H9 (cell line): ENCODE results near the gene SRGAP3. TPM values are rescaled to one million over a fixed set of nuclear protein-coding genes. Genes with fewer than 3 reads are reported as not detected.

Experiments used
- DNase-seq: peaks from one replicate; pipeline ENCODE4 v3.0.0-alpha.2; 2017
- H2AFZ ChIP-seq: one replicate; pipeline ENCODE4 v1.6.1; 2013; ENCODE audit warnings: mild to moderate bottlenecking, low read length, control low read depth, moderate library complexity
- H2AK5ac ChIP-seq: 2 replicates; pipeline ENCODE4 v1.6.1; 2013; ENCODE audit warnings: low read length, control low read depth, mixed read lengths; ENCODE audit not compliant: insufficient read length
- H2BK120ac ChIP-seq: one replicate; pipeline ENCODE4 v1.6.1; 2013; ENCODE audit warnings: low read depth, mild to moderate bottlenecking, low read length, control low read depth, inconsistent platforms; ENCODE audit not compliant: poor library complexity, severe bottlenecking
- H2BK12ac ChIP-seq: 2 replicates; pipeline ENCODE4 v1.6.1; 2013; ENCODE audit warnings: low read length, control low read depth, mixed read lengths, low read depth; ENCODE audit not compliant: insufficient read length
- H2BK15ac ChIP-seq: 2 replicates; pipeline ENCODE4 v1.6.1; 2013; ENCODE audit warnings: low read depth, low read length, control low read depth
- H2BK20ac ChIP-seq: one replicate; pipeline ENCODE4 v1.6.1; 2013; ENCODE audit warnings: low read depth, mild to moderate bottlenecking, low read length, control low read depth, inconsistent platforms; ENCODE audit not compliant: poor library complexity, severe bottlenecking
- H2BK5ac ChIP-seq: 2 replicates; pipeline ENCODE4 v1.6.1; 2013; ENCODE audit warnings: low read length, control low read depth, mixed read lengths; ENCODE audit not compliant: insufficient read length
- H3K14ac ChIP-seq: 2 replicates; pipeline ENCODE4 v1.6.1; 2013; ENCODE audit warnings: low read length, control low read depth; ENCODE audit not compliant: insufficient read depth
- H3K18ac ChIP-seq: 2 replicates; pipeline ENCODE4 v1.6.1; 2013; ENCODE audit warnings: low read depth, mild to moderate bottlenecking, mixed read lengths, low read length, control low read depth; ENCODE audit not compliant: insufficient read length
- H3K23ac ChIP-seq: 2 replicates; pipeline ENCODE4 v1.6.1; 2013; ENCODE audit warnings: low read length, control low read depth, mixed read lengths, low read depth; ENCODE audit not compliant: insufficient read length
- H3K23me2 ChIP-seq: 2 replicates; pipeline ENCODE4 v1.6.1; 2013; ENCODE audit warnings: low read depth, mild to moderate bottlenecking, mixed read lengths, low read length, control low read depth; ENCODE audit not compliant: insufficient read length, poor library complexity, severe bottlenecking
- H3K27ac ChIP-seq: 2 replicates; pipeline ENCODE4 v1.5.1; 2013; ENCODE audit warnings: low read length, control low read depth, mixed read lengths, low read depth; ENCODE audit not compliant: insufficient read length
- H3K27me3 ChIP-seq: 2 replicates; pipeline ENCODE4 v1.6.1; 2013; ENCODE audit warnings: low read length, control low read depth, inconsistent platforms; ENCODE audit not compliant: insufficient read depth
- H3K4ac ChIP-seq: 2 replicates; pipeline ENCODE4 v1.6.1; 2013; ENCODE audit warnings: low read depth, mild to moderate bottlenecking, control low read depth, inconsistent platforms, low read length, moderate library complexity
- H3K4me1 ChIP-seq: 2 replicates; pipeline ENCODE4 v1.6.1; 2013; ENCODE audit warnings: low read length, control low read depth, inconsistent platforms; ENCODE audit not compliant: insufficient read depth
- H3K4me2 ChIP-seq: 2 replicates; pipeline ENCODE4 v1.6.1; 2013; ENCODE audit warnings: low read length, control low read depth, mixed read lengths; ENCODE audit not compliant: insufficient read length, insufficient read depth
- H3K56ac ChIP-seq: 2 replicates; pipeline ENCODE4 v1.6.1; 2013; ENCODE audit warnings: low read depth, mild to moderate bottlenecking, mixed read lengths, low read length, control low read depth; ENCODE audit not compliant: insufficient read length
- H3K79me1 ChIP-seq: 2 replicates; pipeline ENCODE4 v1.6.1; 2013; ENCODE audit warnings: low read depth, mild to moderate bottlenecking, moderate library complexity, low read length, control low read depth, inconsistent platforms; ENCODE audit not compliant: insufficient read depth, poor library complexity, severe bottlenecking
- H3K79me2 ChIP-seq: 2 replicates; pipeline ENCODE4 v1.6.1; 2013; ENCODE audit warnings: low read length, control low read depth, inconsistent platforms; ENCODE audit not compliant: insufficient read depth
- H3K9ac ChIP-seq: 2 replicates; pipeline ENCODE4 v1.6.1; 2013; ENCODE audit warnings: low read length, control low read depth, mixed read lengths; ENCODE audit not compliant: insufficient read length; ENCODE audit errors: extremely low read depth
- H3K9me3 ChIP-seq: one replicate; pipeline ENCODE4 v1.6.1; 2013; ENCODE audit warnings: low read depth, low read length, inconsistent platforms; ENCODE audit not compliant: control insufficient read depth
- H3T11ph ChIP-seq: one replicate; pipeline ENCODE4 v1.6.1; 2013; ENCODE audit warnings: mild to moderate bottlenecking, low read length, control low read depth, inconsistent platforms
- H4K20me1 ChIP-seq: one replicate; pipeline ENCODE4 v1.6.1; 2013; ENCODE audit not compliant: control insufficient read depth, insufficient read length, insufficient read depth
- H4K5ac ChIP-seq: 2 replicates; pipeline ENCODE4 v1.6.1; 2013; ENCODE audit warnings: low read depth, mild to moderate bottlenecking, mixed read lengths, low read length, control low read depth; ENCODE audit not compliant: insufficient read length
- H4K8ac ChIP-seq: replicated peaks from 2 replicates; pipeline ENCODE4 v1.6.1; 2013; ENCODE audit warnings: low read length, control low read depth, mixed read lengths, low read depth; ENCODE audit not compliant: insufficient read length
- H4K91ac ChIP-seq: 2 replicates; pipeline ENCODE4 v1.6.1; 2013; ENCODE audit warnings: low read depth, mild to moderate bottlenecking, moderate library complexity, mixed read lengths, low read length, control low read depth; ENCODE audit not compliant: insufficient read length
- H3K27ac Mint-ChIP-seq, 3 experiments: 2 replicates in 2 of 3; 3 replicates in 1 of 3; pipeline ENCODE4 v1.8.0; 2020 to 2021; ENCODE audit warnings: mixed read lengths in 3 of 3, mild to moderate bottlenecking in 1 of 3, moderate library complexity in 1 of 3
- H3K27me3 Mint-ChIP-seq: 2 replicates; pipeline ENCODE4 v1.8.0; 2021; ENCODE audit warnings: low read depth, mild to moderate bottlenecking, moderate library complexity, mixed read lengths
- H3K36me3 Mint-ChIP-seq, 3 experiments: 2 replicates in 2 of 3; 3 replicates in 1 of 3; pipeline ENCODE4 v1.8.0; 2020 to 2021; ENCODE audit warnings: low read depth in 3 of 3, mixed read lengths in 3 of 3; ENCODE audit not compliant: insufficient read depth in 1 of 3
- H3K4me1 Mint-ChIP-seq, 2 experiments: 2 replicates each; pipeline ENCODE4 v1.8.0; 2020; ENCODE audit warnings: mixed read lengths in 2 of 2
- H3K4me3 Mint-ChIP-seq, 2 experiments: 2 replicates in 1 of 2; 3 replicates in 1 of 2; pipeline ENCODE4 v1.8.0; 2020 to 2021; ENCODE audit warnings: mild to moderate bottlenecking in 2 of 2, mixed read lengths in 2 of 2, moderate library complexity in 1 of 2
- H3K9me3 Mint-ChIP-seq, 2 experiments: 2 replicates in 1 of 2; 3 replicates in 1 of 2; pipeline ENCODE4 v1.8.0; 2020; ENCODE audit warnings: mild to moderate bottlenecking in 2 of 2, mixed read lengths in 2 of 2, moderate library complexity in 1 of 2
- CTCF ChIP-seq: fragments of 200-600 bp; sonication (generic); conservative IDR thresholded peaks from 3 replicates; pipeline ENCODE4 v1.8.0; 2021; ENCODE audit warnings: antibody characterized with exemption, mild to moderate bottlenecking
- WGBS: extraction: QIAGEN DNeasy Blood & Tissue Kit; methylation state at CpG from one replicate; pipeline ENCODE4 v1.1.7; 2013; ENCODE audit warnings: missing lambda C conversion rate, low lambda C conversion rate, mixed read lengths; ENCODE audit not compliant: insufficient read length; ENCODE audit errors: extremely low coverage; 5-methylcytosine and 5-hydroxymethylcytosine counted together
- total RNA-seq: library from RNA; stranded (reverse); gene quantifications from 2 replicates; pipeline ENCODE4 v1.2.1, GENCODE V29; 2021

SRGAP3 gene
- total RNA-seq, 1 experiment from 2014 or later: 3.4 TPM

- Mint-ChIP-seq H3K27me3 (no peaks in the 10 kb centered on the region), H3K4me1 (peaks cover 4 to 5% of the 10 kb centered on the region in 2 experiments; a peak in 3 of 4 replicates), H3K9me3 (peaks cover 12 to 14% of the 10 kb centered on the region in 2 experiments; a peak in 4 of 5 replicates), H3K27ac (no peak overlapping the region), H3K4me3 (no peak overlapping the region), H3K36me3 (peaks cover 0 to 13% (median 10%) of the 10 kb centered on the region in 3 experiments; a peak in 6 of 7 replicates)
- H3K23me2 ChIP-seq: no peaks in the 10 kb centered on the region
- no peak overlapping the region for H3K4ac ChIP-seq
- no peak for DNase-seq
- no peak overlapping the region for H2BK20ac ChIP-seq
- WGBS: no CpG with 5 or more reads among the region's 5 CpGs
- H2BK5ac ChIP-seq: no peak overlapping the region
- no peak overlapping the region for H3T11ph ChIP-seq
- TF ChIP-seq CTCF: no peak
- no peaks in the 10 kb centered on the region for H4K20me1 ChIP-seq
- no peak overlapping the region for H2BK120ac ChIP-seq
- H2AFZ ChIP-seq: no peak overlapping the region
- H3K18ac ChIP-seq: no peak overlapping the region
- H3K23ac ChIP-seq: no peak overlapping the region
- no peaks in the 10 kb centered on the region for H3K79me2 ChIP-seq
- H4K5ac ChIP-seq: no peak overlapping the region
- no peak overlapping the region for H2AK5ac ChIP-seq
- no peaks in the 10 kb centered on the region for H3K27me3 ChIP-seq
- H3K79me1 ChIP-seq: no peaks in the 10 kb centered on the region
- no peak overlapping the region for H3K27ac ChIP-seq
- H3K4me1 ChIP-seq: no peaks in the 10 kb centered on the region
- no peaks in the 10 kb centered on the region for H3K9me3 ChIP-seq
- H2BK12ac ChIP-seq: no peak overlapping the region
- H3K14ac ChIP-seq: no peak overlapping the region
- H3K9ac ChIP-seq: no peak overlapping the region
- H4K91ac ChIP-seq: no peak overlapping the region
- H3K56ac ChIP-seq: no peak overlapping the region
- H2BK15ac ChIP-seq: no peak overlapping the region
- H3K4me2 ChIP-seq: no peak overlapping the region
- no peak overlapping the region for H4K8ac ChIP-seq
Measured at GRCh38 chr3:9064850-9065249, 184.6 kb downstream of the SRGAP3 start.
